ENCODE data around the gene LKAAEAR1. TPM values are rescaled to one million over a fixed set of nuclear protein-coding genes. Genes with fewer than 3 reads are reported as not detected.

Gene LKAAEAR1
- total and polyA plus RNA-seq, 2 of the 13 experiments (the other 11 are each of a cell fraction or from before 2014, with no cell fraction given) = not detected

GRCh38 chr20:64042054-64042781 is 42.0 kb downstream of the LKAAEAR1 start (continued):
- TF ChIP-seq FUBP1 (CRISPR knock-in tag; IDR thresholded peaks at IDR 0.05; ENCODE audit: borderline replicate concordance) (no peak), CCAR2 (optimal IDR thresholded peaks at IDR 0.05; ENCODE audit: low read depth, low read length) (no peak), ZNF597 (CRISPR knock-in tag; IDR thresholded peaks at IDR 0.05) (0 out of 2 replicates have a peak, but pooled peaks have one; percentile 2), ELF1 (CRISPR knock-in tag; IDR thresholded peaks at IDR 0.05) (peak; percentile 83), ZNF30 (CRISPR knock-in tag; IDR thresholded peaks at IDR 0.05) (0 out of 2 replicates have a peak, but pooled peaks have one; percentile 31), MTA1 (CRISPR knock-in tag; IDR thresholded peaks at IDR 0.05; ENCODE audit: borderline replicate concordance) (peak; percentile 88; the same call in 1 of the 2 replicates), GTF3A (CRISPR knock-in tag; conservative IDR thresholded peaks at IDR 0.05) (no peak), ZNF770 (CRISPR knock-in tag; IDR thresholded peaks at IDR 0.05) (no peak), ZNF550 (CRISPR knock-in tag; IDR thresholded peaks at IDR 0.05; ENCODE audit: borderline replicate concordance) (no peak), NR2F2 (IDR thresholded peaks at IDR 0.05; ENCODE audit: borderline replicate concordance, low read depth) (no peak), ZNF614 (CRISPR knock-in tag; IDR thresholded peaks at IDR 0.05; ENCODE audit: borderline replicate concordance) (peak; percentile 57; the same call in 1 of the 2 replicates), SP140L (CRISPR knock-in tag; IDR thresholded peaks at IDR 0.05; ENCODE audit: borderline replicate concordance) (no peak), ZNF230 (CRISPR knock-in tag; IDR thresholded peaks at IDR 0.05) (peak; percentile 44; the same call in 1 of the 2 replicates), MATR3 (CRISPR knock-in tag; IDR thresholded peaks at IDR 0.05) (no peak), RXRA (CRISPR knock-in tag; IDR thresholded peaks at IDR 0.05) (peak; percentile 52; the same call in 1 of the 2 replicates), GPN1 (CRISPR knock-in tag; IDR thresholded peaks at IDR 0.05; ENCODE audit: borderline replicate concordance) (no peak), ZNF660 (CRISPR knock-in tag; IDR thresholded peaks at IDR 0.05; ENCODE audit: borderline replicate concordance, low read depth) (no peak), CSRNP1 (CRISPR knock-in tag; IDR thresholded peaks at IDR 0.05) (no peak), RAD21 (CRISPR knock-in tag; IDR thresholded peaks at IDR 0.05) (peak; percentile 61; the same call in 1 of the 2 replicates), NBN (conservative IDR thresholded peaks at IDR 0.05) (no peak), NFRKB (IDR thresholded peaks at IDR 0.05) (no peak), FOXK2 (IDR thresholded peaks at IDR 0.05) (no peak)

Data from HepG2 (cell line).